Middle frontal gyrus (tissue), 1 donor: ENCODE results near the gene TBC1D1.

Experiments
- DNase-seq: peaks from one replicate; pipeline ENCODE4 v3.0.0-alpha.2; 2015; ENCODE audit warnings: low spot score; ENCODE audit errors: extremely low spot score

TBC1D1 gene

GRCh38 chr4:38184404-38184803 lies 293.5 kb downstream of the TBC1D1 start:
- no peak for DNase-seq

- no peak for DNase-seq
Observed at GRCh38 chr4:38185406-38186144, 294.7 kb downstream of the TBC1D1 start.

- DNase-seq: no peak
Observed at GRCh38 chr4:38188136-38188535, 297.3 kb downstream of the TBC1D1 start.

- no peak for DNase-seq
Observed at GRCh38 chr4:38188631-38189101, 297.8 kb downstream of the TBC1D1 start.
